ENCODE measurements around the gene ZDHHC14.
"Not testable (repeated sequence)": the region's sequence is repeated elsewhere in the genome, so short reads cannot be mapped to it uniquely, and the experiment has no call there.

Gene ZDHHC14

GRCh38 chr6:157715728-157716164 lies 334.8 kb downstream of the ZDHHC14 start:
- TF ChIP-seq CTCF (IDR thresholded peaks at IDR 0.05; ENCODE audit: control insufficient read depth, insufficient read depth, low read depth, low read length, missing control alignments): no peak
- no peak overlapping the region for H3K4me3 ChIP-seq (ENCODE audit: control insufficient read depth, low read depth, low read length)
- DNase-seq (ENCODE audit: low read depth): peak; percentile 98

- DNase-seq (ENCODE audit: low read depth): no peak
- no peak for TF ChIP-seq CTCF (IDR thresholded peaks at IDR 0.05; ENCODE audit: control insufficient read depth, insufficient read depth, low read depth, low read length, missing control alignments)
- H3K4me3 ChIP-seq (ENCODE audit: control insufficient read depth, low read depth, low read length): no peak overlapping the region
Observed at GRCh38 chr6:157716251-157716995, 335.4 kb downstream of the ZDHHC14 start.

- DNase-seq (ENCODE audit: low read depth): no peak
- no peak overlapping the region for H3K4me3 ChIP-seq (ENCODE audit: control insufficient read depth, low read depth, low read length)
- no peak for TF ChIP-seq CTCF (IDR thresholded peaks at IDR 0.05; ENCODE audit: control insufficient read depth, insufficient read depth, low read depth, low read length, missing control alignments)
Observed at GRCh38 chr6:157717340-157717748, 336.4 kb downstream of the ZDHHC14 start.

- H3K4me3 ChIP-seq (ENCODE audit: control insufficient read depth, low read depth, low read length): no peak overlapping the region
- TF ChIP-seq CTCF (IDR thresholded peaks at IDR 0.05; ENCODE audit: control insufficient read depth, insufficient read depth, low read depth, low read length, missing control alignments): no peak
- no peak for DNase-seq (ENCODE audit: low read depth)
Observed at GRCh38 chr6:157718503-157719187, 337.7 kb downstream of the ZDHHC14 start.

GRCh38 chr6:157720964-157721363 lies 340.0 kb downstream of the ZDHHC14 start:
- DNase-seq (ENCODE audit: low read depth); H3K4me3 ChIP-seq (ENCODE audit: control insufficient read depth, low read depth, low read length): not testable (repeated sequence)

- no peak for DNase-seq (ENCODE audit: low read depth)
- no peak for TF ChIP-seq CTCF (IDR thresholded peaks at IDR 0.05; ENCODE audit: control insufficient read depth, insufficient read depth, low read depth, low read length, missing control alignments)
- H3K4me3 ChIP-seq (ENCODE audit: control insufficient read depth, low read depth, low read length): no peak overlapping the region
Observed at GRCh38 chr6:157721426-157721825, 340.4 kb downstream of the ZDHHC14 start.

- H3K4me3 ChIP-seq (ENCODE audit: control insufficient read depth, low read depth, low read length): no peak overlapping the region
- DNase-seq (ENCODE audit: low read depth): no peak
- no peak for TF ChIP-seq CTCF (IDR thresholded peaks at IDR 0.05; ENCODE audit: control insufficient read depth, insufficient read depth, low read depth, low read length, missing control alignments)
Observed at GRCh38 chr6:157721830-157722229, 340.8 kb downstream of the ZDHHC14 start.
